ENCODE measurements around the gene ERICH4. TPM values are rescaled to one million over a fixed set of nuclear protein-coding genes. Genes with fewer than 3 reads are reported as not detected.

ERICH4 gene
- polyA plus RNA-seq, 2 of the 4 experiments (the other 2 are of a cell fraction) = 0.26 TPM; not detected in 1

GRCh38 chr19:41426116-41426841 is 16.7 kb upstream of the ERICH4 start:
- ATAC-seq (no peak; a peak in 1 of 6 replicates), FAIRE-seq (no peak), DNase-seq (ENCODE audit: low read depth in 1 of 2, low spot score in 1 of 2) (no peak)
- CTCF ChIA-PET = interaction anchor here (0.9 to 8.1 kb wide), 9 partner anchors 9 to 144 kb away, joined by 3 to 52 read pairs (median 6); partner anchors contain the start of gene DMAC2
- Histone ChIP-seq H3K4me1 (no peaks in the 10 kb centered on the region), H3K9me3 (no peaks in the 10 kb centered on the region), H3K4me2 (no peak overlapping the region), H3K4me3 (no peak overlapping the region), H3K27ac (no peak overlapping the region)
- WGBS (ENCODE audit: missing lambda C conversion rate) = 93% methylated on average over 36 of the region's 36 CpGs
- POLR2A ChIA-PET = interaction anchor here (1.9 kb wide), 1 partner anchor 13 kb away, joined by 8 read pairs; the partner anchor contains the start of gene DMAC2
- TF ChIP-seq ZC3H11A (IDR thresholded peaks at IDR 0.05) (no peak), RARB (CRISPR knock-in tag; IDR thresholded peaks at IDR 0.05) (no peak), NFE2L2 (conservative IDR thresholded peaks at IDR 0.05; ENCODE audit: low read length) (no peak), MAZ (IDR thresholded peaks at IDR 0.05; ENCODE audit: borderline replicate concordance, low read depth, low read length) (no peak), MAX (IDR thresholded peaks at IDR 0.05) (no peak), REST (IDR thresholded peaks at IDR 0.05) (no peak), NPAS2 (CRISPR knock-in tag; IDR thresholded peaks at IDR 0.05; ENCODE audit: borderline replicate concordance) (no peak), CTCF (IDR thresholded peaks at IDR 0.05) (no peak), CHD2 (IDR thresholded peaks at IDR 0.05; ENCODE audit: low read length, partially characterized antibody) (no peak), CHD4 (IDR thresholded peaks at IDR 0.05; ENCODE audit: borderline replicate concordance) (no peak), POLR2AphosphoS2 (conservative IDR thresholded peaks at IDR 0.05; ENCODE audit: low read length) (no peak), SMC3 (IDR thresholded peaks at IDR 0.05) (no peak), TP53 (CRISPR knock-in tag; IDR thresholded peaks at IDR 0.05) (no peak), ESRRA (IDR thresholded peaks at IDR 0.05; ENCODE audit: borderline replicate concordance, low read length) (no peak), EHMT2 (IDR thresholded peaks at IDR 0.05; ENCODE audit: low read depth) (no peak), PHF8 (IDR thresholded peaks at IDR 0.05; ENCODE audit: borderline replicate concordance, low read depth) (no peak), MAFK (IDR thresholded peaks at IDR 0.05; ENCODE audit: partially characterized antibody) (no peak)
- TF ChIP-seq, protein P1, sequence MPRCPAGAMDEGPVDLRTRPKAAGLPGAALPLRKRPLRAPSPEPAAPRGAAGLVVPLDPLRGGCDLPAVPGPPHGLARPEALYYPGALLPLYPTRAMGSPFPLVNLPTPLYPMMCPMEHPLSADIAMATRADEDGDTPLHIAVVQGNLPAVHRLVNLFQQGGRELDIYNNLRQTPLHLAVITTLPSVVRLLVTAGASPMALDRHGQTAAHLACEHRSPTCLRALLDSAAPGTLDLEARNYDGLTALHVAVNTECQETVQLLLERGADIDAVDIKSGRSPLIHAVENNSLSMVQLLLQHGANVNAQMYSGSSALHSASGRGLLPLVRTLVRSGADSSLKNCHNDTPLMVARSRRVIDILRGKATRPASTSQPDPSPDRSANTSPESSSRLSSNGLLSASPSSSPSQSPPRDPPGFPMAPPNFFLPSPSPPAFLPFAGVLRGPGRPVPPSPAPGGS (IDR thresholded peaks at IDR 0.05) = no peak
